Measurements from ENCODE around the gene SART3.

GRCh38 chr12:108587826-108588225 is 26.9 kb upstream of the SART3 start:
- TF ChIP-seq POLR2AphosphoS5 (IDR thresholded peaks at IDR 0.05) (no peak), CTCF (IDR thresholded peaks at IDR 0.05) (no peak), POLR2A (IDR thresholded peaks at IDR 0.05; ENCODE audit: low read depth) (no peak)
